Measurements from ENCODE around the gene SUSD6.
A peak's percentile ranks its signal among the peaks of the same experiment; 100 is the strongest.

The SUSD6 gene

DNA sequence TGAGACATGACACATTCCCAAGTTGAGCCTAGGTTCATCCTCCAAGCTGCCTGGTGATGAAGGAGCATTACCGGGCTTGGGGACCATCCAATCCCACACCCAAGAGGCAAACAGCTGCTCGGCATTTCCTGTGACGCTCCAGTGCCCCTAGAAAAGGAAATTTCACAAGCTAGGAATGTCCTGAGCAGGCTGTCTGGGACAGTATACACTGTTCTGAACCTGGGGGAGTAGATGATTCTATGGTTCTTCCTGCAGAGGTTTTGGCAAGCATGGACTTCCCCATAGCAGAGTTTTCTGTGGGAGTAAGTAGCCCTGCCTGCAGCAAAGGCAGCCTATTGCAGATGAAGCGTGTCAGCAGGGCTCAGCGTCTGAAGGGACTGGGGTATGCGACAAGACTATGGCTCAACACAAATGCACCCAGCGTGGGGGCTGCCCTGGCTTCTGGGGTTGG is 108.1 kb downstream of the SUSD6 start:
- DNase-seq, result no peak
- no peaks in the 10 kb centered on the region for H4K20me1 ChIP-seq (ENCODE audit: insufficient read depth, low read length)
- H3K4me3 ChIP-seq (ENCODE audit: low read length), result no peak overlapping the region
- H2AFZ ChIP-seq (ENCODE audit: low read length), result no peak overlapping the region
- no peaks in the 10 kb centered on the region for H3K36me3 ChIP-seq (replicated peaks; ENCODE audit: insufficient read depth, low read length)
- no peaks in the 10 kb centered on the region; the same call in 1 of the 2 replicates for H3F3A ChIP-seq (ENCODE audit: insufficient read depth, low read length)
- H3K9ac ChIP-seq (ENCODE audit: low read length), result no peak overlapping the region
- H3K9me2 ChIP-seq (replicated peaks; ENCODE audit: insufficient read depth, low read length), result no peaks in the 10 kb centered on the region
- H3K4me1 ChIP-seq (ENCODE audit: low read length), result peaks cover 13% of the 10 kb centered on the region
- H3K4me2 ChIP-seq (ENCODE audit: low read depth, low read length), result no peak overlapping the region
- H3K27ac ChIP-seq (ENCODE audit: low read length), result no peak overlapping the region
- TF ChIP-seq EZH2phosphoT487 (IDR thresholded peaks at IDR 0.05; ENCODE audit: low read length) (no peak), EZH2 (optimal IDR thresholded peaks at IDR 0.05; ENCODE audit: low read depth, low read length) (no peak), CTCF (IDR thresholded peaks at IDR 0.05; ENCODE audit: low read length) (no peak)
- H3K27me3 ChIP-seq (replicated peaks; ENCODE audit: insufficient read depth, low read length), result no peaks in the 10 kb centered on the region
- no peaks in the 10 kb centered on the region for H3K9me3 ChIP-seq (replicated peaks; ENCODE audit: insufficient read depth, low read length)
- H3K79me2 ChIP-seq (ENCODE audit: low read length), result 0 out of 2 replicates have a peak, but pooled peaks cover under 1% of the 10 kb centered on the region

DNA sequence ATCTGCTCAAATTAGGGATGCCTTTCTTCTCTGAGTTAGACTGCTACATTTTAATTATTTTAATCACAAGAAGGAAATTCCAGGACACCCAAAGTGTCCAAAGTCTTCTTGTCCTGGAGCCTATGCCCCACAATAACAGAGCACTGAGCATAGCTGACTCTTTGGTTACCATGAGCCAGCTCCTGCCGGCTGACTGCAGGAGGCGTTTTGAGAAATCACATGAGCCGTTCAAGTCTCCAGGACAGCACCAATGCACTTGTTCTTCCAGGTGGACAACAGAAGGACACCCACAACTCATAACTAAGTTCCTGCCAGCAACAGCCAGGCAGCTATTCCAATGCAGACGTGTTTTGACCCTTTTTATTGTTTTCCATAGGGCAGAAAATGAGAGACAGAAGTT is 109.5 kb downstream of the SUSD6 start:
- H3K4me2 ChIP-seq (ENCODE audit: low read depth, low read length), result no peak overlapping the region
- H3F3A ChIP-seq (ENCODE audit: insufficient read depth, low read length), result no peaks in the 10 kb centered on the region; the same call in 1 of the 2 replicates
- H3K36me3 ChIP-seq (replicated peaks; ENCODE audit: insufficient read depth, low read length), result no peaks in the 10 kb centered on the region
- no peak overlapping the region for H2AFZ ChIP-seq (ENCODE audit: low read length)
- TF ChIP-seq EZH2phosphoT487 (IDR thresholded peaks at IDR 0.05; ENCODE audit: low read length) (no peak), EZH2 (optimal IDR thresholded peaks at IDR 0.05; ENCODE audit: low read depth, low read length) (no peak)
- no peaks in the 10 kb centered on the region for H3K27me3 ChIP-seq (replicated peaks; ENCODE audit: insufficient read depth, low read length)
- H3K4me3 ChIP-seq (ENCODE audit: low read length), result no peak overlapping the region
- H3K9me3 ChIP-seq (replicated peaks; ENCODE audit: insufficient read depth, low read length), result no peaks in the 10 kb centered on the region
- H3K79me2 ChIP-seq (ENCODE audit: low read length), result no peaks in the 10 kb centered on the region
- no peak overlapping the region for H3K27ac ChIP-seq (ENCODE audit: low read length)
- H3K4me1 ChIP-seq (ENCODE audit: low read length), result peaks cover 11% of the 10 kb centered on the region
- H4K20me1 ChIP-seq (ENCODE audit: insufficient read depth, low read length), result no peaks in the 10 kb centered on the region
- no peak for DNase-seq
- H3K9me2 ChIP-seq (replicated peaks; ENCODE audit: insufficient read depth, low read length), result no peaks in the 10 kb centered on the region
- no peak overlapping the region for H3K9ac ChIP-seq (ENCODE audit: low read length)

DNA sequence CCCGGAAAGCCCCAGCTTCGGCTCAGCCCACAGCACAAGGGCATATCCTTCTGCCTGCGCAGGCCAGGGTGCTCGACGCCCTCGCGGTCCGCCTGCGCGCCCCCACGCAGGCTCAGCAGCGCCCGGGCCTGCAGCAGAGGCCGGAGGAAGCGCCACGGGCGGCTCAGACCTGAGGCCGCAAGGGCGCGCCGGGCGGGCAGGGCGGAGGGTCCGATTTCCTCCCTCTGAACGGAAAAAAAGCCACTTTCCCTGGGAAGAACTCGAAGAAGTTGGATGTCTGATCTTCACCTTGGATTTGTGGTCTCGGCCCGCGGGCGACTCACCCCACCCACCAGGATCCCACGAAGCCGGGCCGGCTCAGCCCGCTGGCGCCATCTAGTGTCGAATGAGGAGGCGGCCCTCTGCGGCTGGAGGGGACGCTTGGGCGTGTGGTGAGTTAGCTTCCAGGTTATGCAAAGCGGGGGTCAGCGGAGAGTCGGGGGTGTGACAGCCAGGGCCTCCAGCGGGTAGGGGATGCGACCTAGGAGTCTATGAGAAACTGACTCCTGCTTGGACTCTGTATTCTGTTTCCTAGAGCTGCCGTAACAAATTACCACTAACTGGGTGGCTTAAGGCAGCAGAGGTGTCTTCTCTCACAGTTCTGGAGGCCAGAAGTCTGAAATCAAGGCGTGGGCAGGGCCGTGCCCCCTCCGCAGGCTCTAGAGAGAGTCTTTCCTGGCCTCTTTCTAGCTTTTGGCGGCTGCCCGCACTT is 115.5 kb downstream of the SUSD6 start:
- Histone ChIP-seq H3K9me3 (replicated peaks; ENCODE audit: insufficient read depth, low read length) (no peaks in the 10 kb centered on the region), H3K4me1 (ENCODE audit: low read length) (no peaks in the 10 kb centered on the region)
- DNase-seq, result peak; percentile 41

More for the DNA sequence above, 115.5 kb downstream of the SUSD6 start:
- peak overlapping the region; percentile 65 for H3K4me2 ChIP-seq (ENCODE audit: low read depth, low read length)
- peak; percentile 77 for TF ChIP-seq CTCF (IDR thresholded peaks at IDR 0.05; ENCODE audit: low read length)
- no peak for TF ChIP-seq EZH2phosphoT487 (IDR thresholded peaks at IDR 0.05; ENCODE audit: low read length)
- no peaks in the 10 kb centered on the region for H3F3A ChIP-seq (ENCODE audit: insufficient read depth, low read length)
- no peaks in the 10 kb centered on the region for H4K20me1 ChIP-seq (ENCODE audit: insufficient read depth, low read length)
- no peaks in the 10 kb centered on the region for H3K9me2 ChIP-seq (replicated peaks; ENCODE audit: insufficient read depth, low read length)
- H3K27me3 ChIP-seq (replicated peaks; ENCODE audit: insufficient read depth, low read length), result no peaks in the 10 kb centered on the region
- peak overlapping the region; percentile 49; the same call in 1 of the 2 replicates for H3K9ac ChIP-seq (ENCODE audit: low read length)
- H3K4me3 ChIP-seq (ENCODE audit: low read length), result peak overlapping the region; percentile 57
- no peaks in the 10 kb centered on the region for H3K36me3 ChIP-seq (replicated peaks; ENCODE audit: insufficient read depth, low read length)
- H2AFZ ChIP-seq (ENCODE audit: low read length), result peak overlapping the region; percentile 70
- no peak overlapping the region for H3K27ac ChIP-seq (ENCODE audit: low read length)
- no peaks in the 10 kb centered on the region for H3K79me2 ChIP-seq (ENCODE audit: low read length)

Measured in MM.1S (cell line).